ENCODE data around the gene FARS2.

FARS2 gene

DNA sequence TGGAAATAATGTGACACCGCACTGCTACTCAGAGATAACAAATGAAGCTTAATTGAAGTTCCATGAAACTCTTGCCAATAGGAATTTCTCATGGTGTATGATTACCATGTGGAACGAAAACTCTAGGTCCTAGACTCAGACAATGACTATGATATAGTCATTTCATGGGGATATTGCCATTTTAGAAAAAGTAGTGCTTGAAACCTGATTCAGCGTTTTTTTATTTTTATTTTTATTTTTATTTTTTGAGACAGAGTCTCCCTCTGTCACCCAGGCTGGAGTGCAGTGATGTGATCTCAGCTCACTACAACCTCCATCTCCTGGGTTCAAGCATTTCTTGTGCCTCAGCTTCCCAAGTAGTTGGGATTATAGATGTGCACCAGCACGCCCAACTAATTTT lies 253.9 kb downstream of the FARS2 start:
- ChIA-PET CTCF (interaction anchor here (0.7 kb wide), 1 partner anchor 9 kb away, joined by 4 read pairs; no protein-coding TSS in a partner anchor), POLR2A (no interaction called here)
- H3K36me3 ChIP-seq (ENCODE audit: control insufficient read depth in 2 of 2, insufficient read depth in 1 of 2, low read length in 2 of 2): no peaks in the 10 kb centered on the region
- TF ChIP-seq, protein P1, sequence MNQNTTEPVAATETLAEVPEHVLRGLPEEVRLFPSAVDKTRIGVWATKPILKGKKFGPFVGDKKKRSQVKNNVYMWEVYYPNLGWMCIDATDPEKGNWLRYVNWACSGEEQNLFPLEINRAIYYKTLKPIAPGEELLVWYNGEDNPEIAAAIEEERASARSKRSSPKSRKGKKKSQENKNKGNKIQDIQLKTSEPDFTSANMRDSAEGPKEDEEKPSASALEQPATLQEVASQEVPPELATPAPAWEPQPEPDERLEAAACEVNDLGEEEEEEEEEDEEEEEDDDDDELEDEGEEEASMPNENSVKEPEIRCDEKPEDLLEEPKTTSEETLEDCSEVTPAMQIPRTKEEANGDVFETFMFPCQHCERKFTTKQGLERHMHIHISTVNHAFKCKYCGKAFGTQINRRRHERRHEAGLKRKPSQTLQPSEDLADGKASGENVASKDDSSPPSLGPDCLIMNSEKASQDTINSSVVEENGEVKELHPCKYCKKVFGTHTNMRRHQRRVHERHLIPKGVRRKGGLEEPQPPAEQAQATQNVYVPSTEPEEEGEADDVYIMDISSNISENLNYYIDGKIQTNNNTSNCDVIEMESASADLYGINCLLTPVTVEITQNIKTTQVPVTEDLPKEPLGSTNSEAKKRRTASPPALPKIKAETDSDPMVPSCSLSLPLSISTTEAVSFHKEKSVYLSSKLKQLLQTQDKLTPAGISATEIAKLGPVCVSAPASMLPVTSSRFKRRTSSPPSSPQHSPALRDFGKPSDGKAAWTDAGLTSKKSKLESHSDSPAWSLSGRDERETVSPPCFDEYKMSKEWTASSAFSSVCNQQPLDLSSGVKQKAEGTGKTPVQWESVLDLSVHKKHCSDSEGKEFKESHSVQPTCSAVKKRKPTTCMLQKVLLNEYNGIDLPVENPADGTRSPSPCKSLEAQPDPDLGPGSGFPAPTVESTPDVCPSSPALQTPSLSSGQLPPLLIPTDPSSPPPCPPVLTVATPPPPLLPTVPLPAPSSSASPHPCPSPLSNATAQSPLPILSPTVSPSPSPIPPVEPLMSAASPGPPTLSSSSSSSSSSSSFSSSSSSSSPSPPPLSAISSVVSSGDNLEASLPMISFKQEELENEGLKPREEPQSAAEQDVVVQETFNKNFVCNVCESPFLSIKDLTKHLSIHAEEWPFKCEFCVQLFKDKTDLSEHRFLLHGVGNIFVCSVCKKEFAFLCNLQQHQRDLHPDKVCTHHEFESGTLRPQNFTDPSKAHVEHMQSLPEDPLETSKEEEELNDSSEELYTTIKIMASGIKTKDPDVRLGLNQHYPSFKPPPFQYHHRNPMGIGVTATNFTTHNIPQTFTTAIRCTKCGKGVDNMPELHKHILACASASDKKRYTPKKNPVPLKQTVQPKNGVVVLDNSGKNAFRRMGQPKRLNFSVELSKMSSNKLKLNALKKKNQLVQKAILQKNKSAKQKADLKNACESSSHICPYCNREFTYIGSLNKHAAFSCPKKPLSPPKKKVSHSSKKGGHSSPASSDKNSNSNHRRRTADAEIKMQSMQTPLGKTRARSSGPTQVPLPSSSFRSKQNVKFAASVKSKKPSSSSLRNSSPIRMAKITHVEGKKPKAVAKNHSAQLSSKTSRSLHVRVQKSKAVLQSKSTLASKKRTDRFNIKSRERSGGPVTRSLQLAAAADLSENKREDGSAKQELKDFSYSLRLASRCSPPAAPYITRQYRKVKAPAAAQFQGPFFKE (tag by site-specific recombination; IDR thresholded peaks at IDR 0.05; ENCODE audit: borderline replicate concordance): no peak
- TF ChIP-seq ZFP41 (tag by site-specific recombination; IDR thresholded peaks at IDR 0.05; ENCODE audit: borderline replicate concordance): no peak
- no peak for TF ChIP-seq ZNF366 (tag by site-specific recombination; conservative IDR thresholded peaks at IDR 0.05)
- TF ChIP-seq REPIN1 (tag by site-specific recombination; IDR thresholded peaks at IDR 0.05; ENCODE audit: low read depth): no peak
- TF ChIP-seq ZNF501 (tag by site-specific recombination; IDR thresholded peaks at IDR 0.05): no peak
- no peak for TF ChIP-seq ZNF157 (tag by site-specific recombination; IDR thresholded peaks at IDR 0.05)
- TF ChIP-seq KLF7 (tag by site-specific recombination; IDR thresholded peaks at IDR 0.05; ENCODE audit: borderline replicate concordance): no peak
- TF ChIP-seq ZBTB21 (tag by site-specific recombination; IDR thresholded peaks at IDR 0.05): no peak
- TF ChIP-seq ZNF701 (tag by site-specific recombination; IDR thresholded peaks at IDR 0.05): no peak
- no peak for TF ChIP-seq ZNF596 (tag by site-specific recombination; IDR thresholded peaks at IDR 0.05)
- TF ChIP-seq SP2 (tag by site-specific recombination; IDR thresholded peaks at IDR 0.05): no peak
- no peak for TF ChIP-seq ZBTB17 (tag by site-specific recombination; IDR thresholded peaks at IDR 0.05)
- TF ChIP-seq ZNF707 (tag by site-specific recombination; IDR thresholded peaks at IDR 0.05): no peak
- TF ChIP-seq, protein P2, sequence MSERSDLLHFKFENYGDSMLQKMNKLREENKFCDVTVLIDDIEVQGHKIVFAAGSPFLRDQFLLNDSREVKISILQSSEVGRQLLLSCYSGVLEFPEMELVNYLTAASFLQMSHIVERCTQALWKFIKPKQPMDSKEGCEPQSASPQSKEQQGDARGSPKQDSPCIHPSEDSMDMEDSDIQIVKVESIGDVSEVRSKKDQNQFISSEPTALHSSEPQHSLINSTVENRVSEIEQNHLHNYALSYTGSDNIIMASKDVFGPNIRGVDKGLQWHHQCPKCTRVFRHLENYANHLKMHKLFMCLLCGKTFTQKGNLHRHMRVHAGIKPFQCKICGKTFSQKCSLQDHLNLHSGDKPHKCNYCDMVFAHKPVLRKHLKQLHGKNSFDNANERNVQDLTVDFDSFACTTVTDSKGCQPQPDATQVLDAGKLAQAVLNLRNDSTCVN (tag by site-specific recombination; optimal IDR thresholded peaks at IDR 0.05): no peak
- TF ChIP-seq ZNF324 (tag by site-specific recombination; IDR thresholded peaks at IDR 0.05): no peak
- no peak for TF ChIP-seq ZBTB20 (tag by site-specific recombination; IDR thresholded peaks at IDR 0.05)
- TF ChIP-seq GLIS2 (tag by site-specific recombination; IDR thresholded peaks at IDR 0.05): no peak
- TF ChIP-seq, protein P3, sequence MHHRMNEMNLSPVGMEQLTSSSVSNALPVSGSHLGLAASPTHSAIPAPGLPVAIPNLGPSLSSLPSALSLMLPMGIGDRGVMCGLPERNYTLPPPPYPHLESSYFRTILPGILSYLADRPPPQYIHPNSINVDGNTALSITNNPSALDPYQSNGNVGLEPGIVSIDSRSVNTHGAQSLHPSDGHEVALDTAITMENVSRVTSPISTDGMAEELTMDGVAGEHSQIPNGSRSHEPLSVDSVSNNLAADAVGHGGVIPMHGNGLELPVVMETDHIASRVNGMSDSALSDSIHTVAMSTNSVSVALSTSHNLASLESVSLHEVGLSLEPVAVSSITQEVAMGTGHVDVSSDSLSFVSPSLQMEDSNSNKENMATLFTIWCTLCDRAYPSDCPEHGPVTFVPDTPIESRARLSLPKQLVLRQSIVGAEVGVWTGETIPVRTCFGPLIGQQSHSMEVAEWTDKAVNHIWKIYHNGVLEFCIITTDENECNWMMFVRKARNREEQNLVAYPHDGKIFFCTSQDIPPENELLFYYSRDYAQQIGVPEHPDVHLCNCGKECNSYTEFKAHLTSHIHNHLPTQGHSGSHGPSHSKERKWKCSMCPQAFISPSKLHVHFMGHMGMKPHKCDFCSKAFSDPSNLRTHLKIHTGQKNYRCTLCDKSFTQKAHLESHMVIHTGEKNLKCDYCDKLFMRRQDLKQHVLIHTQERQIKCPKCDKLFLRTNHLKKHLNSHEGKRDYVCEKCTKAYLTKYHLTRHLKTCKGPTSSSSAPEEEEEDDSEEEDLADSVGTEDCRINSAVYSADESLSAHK (tag by site-specific recombination; IDR thresholded peaks at IDR 0.05): no peak
- TF ChIP-seq ZNF10 (tag by site-specific recombination; IDR thresholded peaks at IDR 0.05): no peak
- TF ChIP-seq ZXDB (tag by site-specific recombination; IDR thresholded peaks at IDR 0.05): no peak
- H3K9me3 ChIP-seq (ENCODE audit: control insufficient read depth, insufficient read depth, low read depth, low read length): no peaks in the 10 kb centered on the region
- H3K4me1 ChIP-seq (ENCODE audit: control insufficient read depth, insufficient read depth, low read length): peaks cover 6% of the 10 kb centered on the region; the same call in 1 of the 2 replicates
- H3K4me3 ChIP-seq (ENCODE audit: low read depth, low read length): no peak overlapping the region
- H3K27ac ChIP-seq (ENCODE audit: extremely low read depth, low read depth, low read length): no peak overlapping the region
